Mesenchymal stem cell (in vitro differentiated cells and primary cell): ENCODE results near the gene TAS1R1.

Experiments used
- DNase-seq: peaks from one replicate; pipeline ENCODE4 v3.0.0-alpha.2; 2013
- H2AFZ ChIP-seq: one replicate; pipeline ENCODE4 v1.6.1; 2013; ENCODE audit warnings: low read depth, mild to moderate bottlenecking, control low read depth, inconsistent platforms, low read length, moderate library complexity
- H2AK5ac ChIP-seq: 2 replicates; pipeline ENCODE4 v1.6.1; 2013; ENCODE audit warnings: low read length, moderate library complexity, mild to moderate bottlenecking, inconsistent platforms; ENCODE audit not compliant: severe bottlenecking
- H2BK120ac ChIP-seq: one replicate; pipeline ENCODE4 v1.6.1; 2013; ENCODE audit warnings: low read depth, mild to moderate bottlenecking, inconsistent platforms, low read length, moderate library complexity
- H2BK12ac ChIP-seq, 2 experiments: one replicate each; pipeline ENCODE4 v1.6.1; 2013; ENCODE audit warnings: inconsistent platforms in 2 of 2, low read length in 2 of 2, mild to moderate bottlenecking in 2 of 2, moderate library complexity in 2 of 2, control low read depth in 1 of 2
- H2BK15ac ChIP-seq: one replicate; pipeline ENCODE4 v1.6.1; 2013; ENCODE audit warnings: mild to moderate bottlenecking, low read depth, inconsistent platforms; ENCODE audit not compliant: poor library complexity, severe bottlenecking
- H2BK5ac ChIP-seq: 2 replicates; pipeline ENCODE4 v1.6.1; 2013; ENCODE audit warnings: low read depth, mild to moderate bottlenecking, low read length, control low read depth, inconsistent platforms; ENCODE audit not compliant: poor library complexity, severe bottlenecking
- H3K14ac ChIP-seq, 2 experiments: one replicate each; pipeline ENCODE4 v1.6.1; 2013; ENCODE audit warnings: inconsistent platforms in 2 of 2, low read length in 2 of 2, control low read depth in 1 of 2, mild to moderate bottlenecking in 1 of 2, moderate library complexity in 1 of 2
- H3K18ac ChIP-seq, 2 experiments: one replicate each; pipeline ENCODE4 v1.6.1; 2013; ENCODE audit warnings: inconsistent platforms in 2 of 2, low read length in 2 of 2, control low read depth in 1 of 2, low read depth in 1 of 2, mild to moderate bottlenecking in 1 of 2
- H3K23ac ChIP-seq, 2 experiments: one replicate each; pipeline ENCODE4 v1.6.1; 2013; ENCODE audit warnings: inconsistent platforms in 2 of 2, low read length in 2 of 2, mild to moderate bottlenecking in 2 of 2, moderate library complexity in 2 of 2, control low read depth in 1 of 2
- H3K27ac ChIP-seq: 2 replicates; pipeline ENCODE4 v1.5.1; 2013; ENCODE audit warnings: mild to moderate bottlenecking, moderate library complexity, low read length, control low read depth, inconsistent platforms; ENCODE audit not compliant: poor library complexity, severe bottlenecking
- H3K27me3 ChIP-seq, 2 experiments: 2 replicates each; pipeline versions ENCODE4 v1.6.1 to v1.7.0; 2013; ENCODE audit warnings: low read length in 2 of 2, mild to moderate bottlenecking in 2 of 2, moderate library complexity in 2 of 2, control low read depth in 1 of 2, inconsistent platforms in 1 of 2; ENCODE audit not compliant: control insufficient read depth in 1 of 2, insufficient read depth in 1 of 2
- H3K36me3 ChIP-seq, 2 experiments: 2 replicates each; pipeline versions ENCODE4 v1.6.1 to v1.7.0; 2013; ENCODE audit warnings: low read length in 2 of 2, control low read depth in 1 of 2, inconsistent platforms in 1 of 2, low read depth in 1 of 2, mild to moderate bottlenecking in 1 of 2; ENCODE audit not compliant: insufficient read depth in 2 of 2, control insufficient read depth in 1 of 2
- H3K4ac ChIP-seq, 2 experiments: one replicate each; pipeline ENCODE4 v1.6.1; 2013; ENCODE audit warnings: inconsistent platforms in 2 of 2, low read length in 2 of 2, mild to moderate bottlenecking in 2 of 2, moderate library complexity in 2 of 2, control low read depth in 1 of 2, low read depth in 1 of 2
- H3K4me1 ChIP-seq: 2 replicates; pipeline ENCODE4 v1.6.1; 2013; ENCODE audit warnings: low read depth, low read length, control low read depth; ENCODE audit not compliant: control insufficient read depth, insufficient read depth
- H3K4me2 ChIP-seq: 2 replicates; pipeline ENCODE4 v1.6.1; 2013; ENCODE audit warnings: low read length, mild to moderate bottlenecking, inconsistent platforms; ENCODE audit not compliant: poor library complexity, severe bottlenecking
- H3K4me3 ChIP-seq, 2 experiments: 2 replicates each; pipeline versions ENCODE4 v1.5.1 to v1.7.0; 2013; ENCODE audit warnings: low read length in 2 of 2, mild to moderate bottlenecking in 2 of 2, control low read depth in 1 of 2, low read depth in 1 of 2; ENCODE audit not compliant: insufficient read depth in 1 of 2
- H3K79me1 ChIP-seq: replicated peaks from 2 replicates; pipeline ENCODE4 v1.6.1; 2013; ENCODE audit warnings: mild to moderate bottlenecking, control low read depth, low read length, inconsistent platforms; ENCODE audit not compliant: poor library complexity, severe bottlenecking
- H3K9ac ChIP-seq: 2 replicates; pipeline ENCODE4 v1.7.0; 2013; ENCODE audit warnings: mild to moderate bottlenecking, low read length, moderate library complexity
- H3K9me3 ChIP-seq: 2 replicates; pipeline ENCODE4 v1.7.0; 2013; ENCODE audit warnings: mild to moderate bottlenecking, low read length; ENCODE audit not compliant: control insufficient read depth
- H4K8ac ChIP-seq: one replicate; pipeline ENCODE4 v1.6.1; 2013; ENCODE audit warnings: inconsistent platforms, mild to moderate bottlenecking, low read length, moderate library complexity
- H4K91ac ChIP-seq: one replicate; pipeline ENCODE4 v1.6.1; 2013; ENCODE audit warnings: mild to moderate bottlenecking, low read length, inconsistent platforms
- WGBS: methylation state at CpG from one replicate; pipeline ENCODE4 v1.1.7; 2013; ENCODE audit warnings: mixed read lengths; 5-methylcytosine and 5-hydroxymethylcytosine counted together

Gene TAS1R1

DNA sequence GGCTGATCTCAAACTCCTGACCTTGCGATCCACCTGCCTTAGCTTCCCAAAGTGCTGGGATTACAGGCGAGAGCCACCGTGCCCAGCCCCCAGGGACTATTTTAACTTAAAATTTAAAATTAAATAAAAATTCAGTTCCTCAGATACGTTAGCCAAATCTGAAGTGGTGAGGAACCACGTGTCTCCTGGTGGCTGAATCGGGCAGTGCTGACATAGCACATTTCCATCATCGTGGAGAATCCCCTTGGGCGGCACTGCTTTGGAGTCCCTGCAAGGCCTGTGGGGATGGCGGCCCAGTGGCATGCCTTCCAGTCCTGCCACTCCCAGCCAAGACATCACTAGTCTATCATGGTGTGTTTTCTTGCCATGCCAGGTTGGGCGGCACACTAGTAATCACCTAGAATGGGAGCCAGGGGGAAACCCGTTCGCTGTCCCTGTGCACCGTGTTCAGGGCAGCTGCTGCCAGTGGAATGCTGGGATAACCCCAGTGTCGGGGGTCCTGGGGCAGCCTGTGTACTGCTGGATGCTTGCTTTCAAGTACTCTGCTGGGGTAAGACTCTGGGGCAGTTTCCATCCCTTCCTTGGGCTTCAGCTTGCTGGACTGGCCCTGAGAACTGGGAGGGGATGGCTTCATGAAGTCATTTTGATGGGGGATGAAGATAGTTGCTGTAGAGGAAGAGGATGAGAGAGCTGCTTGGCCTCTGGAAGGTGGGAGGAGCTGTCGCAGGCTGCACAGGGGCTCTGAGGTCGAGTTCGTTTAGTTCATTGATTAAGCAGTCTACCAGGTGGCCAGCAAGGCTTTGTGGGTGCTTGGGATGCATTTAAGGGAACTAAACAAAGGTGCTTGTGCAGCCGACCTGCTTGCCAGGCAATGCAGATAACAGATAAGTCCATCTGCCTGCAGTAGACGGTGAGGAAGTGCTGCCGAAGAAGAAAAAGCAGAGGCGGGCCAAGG is 29.3 kb downstream of the TAS1R1 start:
- Histone ChIP-seq H3K27me3 (no peaks in the 10 kb centered on the region), H2BK15ac (no peak overlapping the region), H3K4me3 (no peak overlapping the region), H3K9ac (no peak overlapping the region), H3K9me3 (no peaks in the 10 kb centered on the region), H3K36me3 (peaks cover 22 to 40% of the 10 kb centered on the region in 2 experiments), H3K14ac (no peak overlapping the region), H3K23ac (no peak overlapping the region), H3K27ac (no peak overlapping the region), H2BK120ac (no peak overlapping the region), H2AFZ (no peak overlapping the region), H2BK5ac (no peak overlapping the region), H3K18ac (no peak overlapping the region), H2BK12ac (no peak overlapping the region), H3K79me1 (peaks cover 49% of the 10 kb centered on the region), H4K8ac (no peak overlapping the region), H3K4ac (no peak overlapping the region), H3K4me1 (peaks cover 28% of the 10 kb centered on the region), H2AK5ac (no peak overlapping the region), H3K4me2 (no peak overlapping the region), H4K91ac (no peak overlapping the region)
- peak; percentile 34 for DNase-seq
- 90% methylated on average over 21 of the region's 21 CpGs for WGBS

DNA sequence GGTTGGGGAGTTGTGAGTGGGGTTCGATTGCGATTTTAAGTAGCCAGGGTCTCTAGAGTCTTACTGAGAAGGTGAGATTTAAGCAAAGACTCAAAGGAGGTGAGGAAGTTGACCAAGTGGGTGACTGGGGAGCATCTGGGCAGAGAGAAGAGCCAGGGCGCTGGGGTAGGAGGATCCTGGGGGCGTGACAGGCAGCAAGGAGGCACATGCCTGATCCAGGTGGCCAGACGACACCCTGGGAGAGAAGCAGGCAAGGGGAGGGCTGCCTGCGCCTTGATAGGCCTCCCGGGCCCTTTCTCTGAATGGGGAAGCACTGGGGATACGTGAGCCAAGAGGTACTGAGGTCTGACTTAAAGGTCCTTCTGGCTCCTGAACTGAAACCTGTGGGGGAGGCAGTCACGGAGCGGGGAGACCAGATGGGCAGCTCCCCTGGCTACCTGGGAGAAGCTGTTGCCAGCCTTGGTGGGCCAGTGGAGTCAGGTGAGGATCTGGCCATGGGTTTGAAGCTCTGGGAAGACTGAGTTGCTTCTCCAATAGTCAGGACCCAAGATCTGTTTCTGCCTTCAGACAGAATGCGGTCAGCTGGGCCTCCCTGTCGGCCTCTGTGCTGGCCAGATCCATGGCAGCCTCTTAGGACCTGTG is 30.1 kb downstream of the TAS1R1 start:
- Histone ChIP-seq H2BK15ac (no peak overlapping the region), H3K4me3 (no peak overlapping the region), H4K91ac (no peak overlapping the region), H2AFZ (no peak overlapping the region), H3K9ac (no peak overlapping the region), H3K79me1 (peaks cover 48% of the 10 kb centered on the region), H3K4me2 (no peak overlapping the region), H3K4ac (no peak overlapping the region), H2BK5ac (no peak overlapping the region), H3K9me3 (no peaks in the 10 kb centered on the region), H3K18ac (no peak overlapping the region), H2AK5ac (no peak overlapping the region), H2BK120ac (no peak overlapping the region), H3K27me3 (no peaks in the 10 kb centered on the region), H3K23ac (no peak overlapping the region), H3K4me1 (peaks cover 26% of the 10 kb centered on the region), H4K8ac (no peak overlapping the region), H2BK12ac (no peak overlapping the region), H3K14ac (no peak overlapping the region), H3K27ac (no peak overlapping the region), H3K36me3 (peaks cover 30 to 48% of the 10 kb centered on the region in 2 experiments)
- no peak for DNase-seq
- WGBS, result 89% methylated on average over 12 of the region's 12 CpGs

DNA sequence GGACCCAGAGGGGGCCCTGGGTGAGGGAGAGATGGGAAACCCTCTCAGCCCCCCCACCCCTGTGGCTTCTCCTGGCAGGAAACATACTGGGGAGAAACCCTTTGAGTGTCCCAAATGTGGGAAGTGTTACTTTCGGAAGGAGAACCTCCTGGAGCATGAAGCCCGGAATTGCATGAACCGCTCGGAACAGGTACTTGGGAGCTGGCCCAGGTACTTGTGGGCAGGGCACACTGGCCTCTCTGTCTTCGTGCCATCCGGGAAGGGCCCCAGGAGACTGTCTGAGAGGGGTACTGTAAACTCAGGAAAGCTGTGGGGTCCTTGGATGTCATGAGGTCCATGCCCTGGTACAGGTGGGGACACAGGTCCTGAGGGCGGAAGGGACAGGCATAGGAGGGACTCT is 30.7 kb downstream of the TAS1R1 start:
- Histone ChIP-seq H3K14ac (no peak overlapping the region), H2BK12ac (no peak overlapping the region), H2BK5ac (no peak overlapping the region), H3K23ac (no peak overlapping the region), H3K4me2 (no peak overlapping the region), H3K4me3 (no peak overlapping the region), H3K18ac (no peak overlapping the region), H3K79me1 (peaks cover 45% of the 10 kb centered on the region), H3K36me3 (peaks cover 36 to 52% of the 10 kb centered on the region in 2 experiments), H2AFZ (no peak overlapping the region), H4K91ac (no peak overlapping the region), H3K27me3 (no peaks in the 10 kb centered on the region), H3K9me3 (no peaks in the 10 kb centered on the region), H3K4me1 (peaks cover 21% of the 10 kb centered on the region), H3K27ac (no peak overlapping the region), H2BK120ac (no peak overlapping the region), H2AK5ac (no peak overlapping the region), H3K9ac (no peak overlapping the region), H4K8ac (no peak overlapping the region), H3K4ac (no peak overlapping the region), H2BK15ac (no peak overlapping the region)
- DNase-seq, result no peak
- WGBS, result 92% methylated on average over 6 of the region's 7 CpGs

DNA sequence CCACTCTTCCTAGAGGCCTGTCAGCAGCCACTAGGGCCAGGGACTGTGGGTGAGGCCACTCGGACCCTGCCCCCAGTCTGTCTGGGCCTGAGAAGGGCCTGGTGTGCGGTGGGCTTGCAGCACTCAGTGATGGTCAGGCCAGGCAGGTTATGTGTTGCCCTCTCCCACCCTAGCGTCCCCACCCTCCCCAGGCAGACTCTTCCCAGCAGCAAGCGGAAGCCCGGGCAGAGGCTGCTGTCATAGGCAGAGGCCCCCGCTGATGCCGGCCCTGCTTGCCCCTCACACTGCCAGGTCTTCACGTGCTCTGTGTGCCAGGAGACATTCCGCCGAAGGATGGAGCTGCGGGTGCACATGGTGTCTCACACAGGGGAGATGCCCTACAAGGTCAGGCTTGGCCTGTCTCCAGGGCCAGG is 31.3 kb downstream of the TAS1R1 start:
- no peak overlapping the region for H2AK5ac ChIP-seq
- H3K9ac ChIP-seq, result no peak overlapping the region
- no peak overlapping the region for H2BK12ac ChIP-seq
- 97% methylated on average over 11 of the region's 11 CpGs for WGBS
- H3K9me3 ChIP-seq, result no peaks in the 10 kb centered on the region
- no peak for DNase-seq
- no peak overlapping the region for H3K18ac ChIP-seq
- no peak overlapping the region for H2BK5ac ChIP-seq
- no peak overlapping the region for H2BK120ac ChIP-seq
- peaks cover 49% of the 10 kb centered on the region for H3K79me1 ChIP-seq
- no peaks in the 10 kb centered on the region for H3K27me3 ChIP-seq
- no peak overlapping the region for H3K14ac ChIP-seq
- H3K4me2 ChIP-seq, result no peak overlapping the region
- no peak overlapping the region for H4K91ac ChIP-seq
- no peak overlapping the region for H4K8ac ChIP-seq
- H3K4me3 ChIP-seq, result no peak overlapping the region
- H3K36me3 ChIP-seq, result peaks cover 42 to 58% of the 10 kb centered on the region in 2 experiments
- peaks cover 16% of the 10 kb centered on the region for H3K4me1 ChIP-seq
- H2BK15ac ChIP-seq, result no peak overlapping the region
- H3K23ac ChIP-seq, result no peak overlapping the region
- H3K27ac ChIP-seq, result no peak overlapping the region
- no peak overlapping the region for H2AFZ ChIP-seq
- no peak overlapping the region for H3K4ac ChIP-seq
